Mucosa of descending colon (tissue), 3 donors: ENCODE data around the gene ZCCHC13. TPM values are rescaled to one million over a fixed set of nuclear protein-coding genes. Genes with fewer than 3 reads are reported as not detected.

Source experiments
- ATAC-seq: fragments of 200-7000 bp; cut with Tn5 transposase; one replicate; pipeline ENCODE4 v1.9.1; 2020; ENCODE audit warnings: mild to moderate bottlenecking, moderate library complexity
- DNase-seq, 3 donors: peaks; one replicate each; pipeline ENCODE4 v3.0.0-alpha.2; 2020
- H3K36me3 ChIP-seq: fragments of 200-600 bp; one replicate; pipeline ENCODE4 v1.8.0; 2021; ENCODE audit warnings: low read depth, mild to moderate bottlenecking
- H3K4me1 ChIP-seq: fragments of 200-600 bp; one replicate; pipeline ENCODE4 v1.8.0; 2021; ENCODE audit warnings: low read depth, mild to moderate bottlenecking
- H3K4me3 ChIP-seq: fragments of 200-600 bp; one replicate; pipeline ENCODE4 v1.8.0; 2021; ENCODE audit warnings: mild to moderate bottlenecking
- H3K9me3 ChIP-seq: fragments of 200-600 bp; one replicate; pipeline ENCODE4 v1.8.0; 2021; ENCODE audit warnings: mild to moderate bottlenecking
- intact Hi-C, 2 donors: fragments of 100-400 bp; cut with DNase I in 1 of 2; cut with micrococcal nuclease in 1 of 2; formaldehyde crosslinking; loops; one replicate each; pipeline versions ENCODE4 v1.11.0 to v1.11.1; 2022; cut with DNase I, micrococcal nuclease
- total RNA-seq, 3 donors: library from RNA; stranded (reverse); fragmentation: NEBNext Ultra II Directional in 2 of 3; extraction: Animal tissue kit (Norgen Biotek cat#: 25700) in 2 of 3; gene quantifications; one replicate each; pipeline versions ENCODE4 v1.2.1 to v1.2.4, GENCODE V29; 2021 to 2023
- TF ChIP-seq, protein P1 (sequence below): fragments of 200-600 bp; IDR thresholded peaks from one replicate; pipeline ENCODE4 v1.8.0; 2022; ENCODE audit warnings: antibody characterized with exemption, mild to moderate bottlenecking
- donor health status: DM: no; HTN: no; CAD: no; lungs with moderate emphysema.
- donor health status: DM: no; HTN: no; CAD: no.
- donor health status: DM: no; HTN: yes; CAD: no.

The ZCCHC13 gene
- total RNA-seq, 3 donors from 2014 or later: not detected

DNA sequence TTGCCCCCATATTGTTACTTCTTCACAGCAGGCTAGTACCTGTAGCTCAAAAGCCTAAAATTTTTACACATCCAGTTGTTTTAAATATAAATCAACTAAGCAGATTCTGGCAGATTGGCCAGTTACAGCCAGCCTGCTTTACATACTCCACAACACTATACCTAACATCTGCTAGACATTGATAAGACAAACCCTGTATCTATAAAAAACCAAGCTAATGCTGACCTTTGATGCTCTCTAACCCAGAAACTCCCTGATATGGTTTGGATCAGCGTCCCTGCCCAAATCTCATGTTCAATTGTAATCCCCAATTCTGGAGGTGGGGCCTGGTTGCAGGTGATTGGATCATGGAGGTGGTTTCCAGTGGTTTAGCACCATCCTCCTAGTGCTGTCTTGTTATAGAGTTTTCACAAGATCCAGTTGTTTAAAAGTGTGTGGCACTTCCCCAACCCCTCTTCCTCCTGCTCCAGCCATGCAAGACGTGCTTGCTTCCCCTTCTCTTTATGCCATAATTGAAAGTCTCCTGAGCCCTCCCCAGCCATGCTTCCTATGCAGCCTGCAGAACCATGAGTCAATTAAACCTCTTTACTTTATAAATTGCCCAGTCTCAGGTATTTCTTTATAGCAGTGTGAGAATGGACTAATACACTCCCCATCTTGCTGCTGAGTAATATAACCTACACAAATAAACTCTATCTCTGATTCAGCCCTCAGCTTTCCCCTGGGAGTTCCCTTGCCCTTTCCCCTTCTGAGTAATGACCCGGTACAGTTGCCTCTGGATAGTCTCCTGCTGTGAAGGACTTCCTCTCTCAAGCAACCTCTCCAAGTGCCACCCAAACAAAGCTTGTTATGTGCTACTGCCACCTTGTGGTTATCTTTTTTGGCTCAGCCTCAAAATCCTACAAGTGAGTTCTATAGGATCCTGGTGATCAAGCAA, 39.6 kb downstream of the ZCCHC13 start:
- TF ChIP-seq, protein P1, sequence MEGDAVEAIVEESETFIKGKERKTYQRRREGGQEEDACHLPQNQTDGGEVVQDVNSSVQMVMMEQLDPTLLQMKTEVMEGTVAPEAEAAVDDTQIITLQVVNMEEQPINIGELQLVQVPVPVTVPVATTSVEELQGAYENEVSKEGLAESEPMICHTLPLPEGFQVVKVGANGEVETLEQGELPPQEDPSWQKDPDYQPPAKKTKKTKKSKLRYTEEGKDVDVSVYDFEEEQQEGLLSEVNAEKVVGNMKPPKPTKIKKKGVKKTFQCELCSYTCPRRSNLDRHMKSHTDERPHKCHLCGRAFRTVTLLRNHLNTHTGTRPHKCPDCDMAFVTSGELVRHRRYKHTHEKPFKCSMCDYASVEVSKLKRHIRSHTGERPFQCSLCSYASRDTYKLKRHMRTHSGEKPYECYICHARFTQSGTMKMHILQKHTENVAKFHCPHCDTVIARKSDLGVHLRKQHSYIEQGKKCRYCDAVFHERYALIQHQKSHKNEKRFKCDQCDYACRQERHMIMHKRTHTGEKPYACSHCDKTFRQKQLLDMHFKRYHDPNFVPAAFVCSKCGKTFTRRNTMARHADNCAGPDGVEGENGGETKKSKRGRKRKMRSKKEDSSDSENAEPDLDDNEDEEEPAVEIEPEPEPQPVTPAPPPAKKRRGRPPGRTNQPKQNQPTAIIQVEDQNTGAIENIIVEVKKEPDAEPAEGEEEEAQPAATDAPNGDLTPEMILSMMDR: peak; percentile 17
- Histone ChIP-seq H3K36me3 (no peaks in the 10 kb centered on the region), H3K4me1 (no peaks in the 10 kb centered on the region), H3K9me3 (no peaks in the 10 kb centered on the region), H3K4me3 (no peak overlapping the region)
- peak in 1 of 3 donors; percentile 83 for DNase-seq
- intact Hi-C loops: loop anchor here in 1 of 2 donors (10.0 kb wide), 1 partner anchor 489 kb away; the partner anchor contains the start of gene XIST
- peak; percentile 99 for ATAC-seq

DNA sequence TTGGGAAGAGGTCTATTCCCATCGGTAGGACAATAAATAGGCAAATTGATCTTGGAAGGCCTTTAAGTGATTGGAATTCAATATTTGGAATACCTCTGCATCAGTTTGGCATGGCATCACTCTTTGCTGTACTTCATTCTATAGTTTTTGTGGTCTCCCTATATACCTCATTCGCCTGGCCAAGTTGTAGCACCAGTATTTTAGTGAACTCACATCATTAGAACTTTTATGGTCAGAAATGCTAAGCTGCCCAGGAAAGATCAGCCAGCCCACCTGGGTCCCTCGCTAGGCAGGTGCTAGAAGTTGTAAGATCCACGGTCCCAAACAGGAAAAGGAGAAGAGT, 40.3 kb downstream of the ZCCHC13 start:
- ATAC-seq: no peak
- Histone ChIP-seq H3K36me3 (no peaks in the 10 kb centered on the region), H3K4me1 (no peaks in the 10 kb centered on the region), H3K9me3 (no peaks in the 10 kb centered on the region), H3K4me3 (no peak overlapping the region)
- TF ChIP-seq, protein P1: no peak
- DNase-seq: no peak
- intact Hi-C loops: loop anchor here in 1 of 2 donors (10.0 kb wide), 1 partner anchor 489 kb away; the partner anchor contains the start of gene XIST

DNA sequence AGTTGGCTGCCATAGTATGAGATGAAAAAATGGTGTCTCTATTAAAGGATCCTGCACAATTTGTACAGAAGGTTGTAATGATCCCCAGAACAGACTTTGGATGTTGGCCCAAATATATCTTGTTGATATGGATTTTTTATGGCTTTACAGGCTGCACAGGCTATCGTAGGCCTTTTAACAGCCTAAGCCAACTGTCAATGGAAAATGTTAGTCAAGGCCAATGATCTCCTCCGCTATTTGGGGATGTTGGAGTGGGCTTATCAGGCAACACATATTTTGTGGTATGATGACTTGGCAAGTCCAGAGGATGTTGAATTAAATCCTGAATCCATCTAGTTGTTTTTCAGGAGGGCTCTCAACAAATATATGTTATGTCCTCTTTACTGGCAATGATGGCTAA, 42.1 kb downstream of the ZCCHC13 start:
- no peak for DNase-seq
- intact Hi-C loops: loop anchor here in 1 of 2 donors (10.0 kb wide), 1 partner anchor 491 kb away; the partner anchor contains the start of gene XIST
- Histone ChIP-seq H3K36me3 (no peaks in the 10 kb centered on the region), H3K4me1 (no peaks in the 10 kb centered on the region), H3K4me3 (no peak overlapping the region), H3K9me3 (no peaks in the 10 kb centered on the region)
- no peak for ATAC-seq
- TF ChIP-seq, protein P1: no peak

DNA sequence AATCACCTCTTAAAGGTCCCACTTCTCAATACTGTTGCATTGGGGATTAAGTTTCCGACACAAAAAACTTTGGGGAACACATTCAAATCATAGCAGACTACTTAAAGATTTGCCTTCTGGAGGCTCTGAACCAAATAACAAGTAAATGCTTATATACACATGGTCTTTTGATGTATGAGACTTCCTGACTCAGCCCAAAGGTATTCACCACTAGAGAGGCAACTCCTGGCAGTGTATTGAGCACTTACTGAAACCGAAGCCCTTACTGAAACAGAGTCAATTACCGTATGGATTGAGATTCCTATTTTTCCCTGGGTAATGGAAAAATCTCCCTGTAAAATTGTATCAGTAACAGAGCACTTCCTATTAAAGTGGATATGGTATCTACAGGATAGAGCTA, 45.4 kb downstream of the ZCCHC13 start:
- DNase-seq (no peak), ATAC-seq (no peak)
- Histone ChIP-seq H3K36me3 (no peaks in the 10 kb centered on the region), H3K4me1 (no peaks in the 10 kb centered on the region), H3K9me3 (no peaks in the 10 kb centered on the region), H3K4me3 (no peak overlapping the region)
- TF ChIP-seq, protein P1: no peak
- intact Hi-C loops: loop anchor here in 1 of 2 donors (10.0 kb wide), 1 partner anchor 495 kb away; the partner anchor contains the start of gene XIST

DNA sequence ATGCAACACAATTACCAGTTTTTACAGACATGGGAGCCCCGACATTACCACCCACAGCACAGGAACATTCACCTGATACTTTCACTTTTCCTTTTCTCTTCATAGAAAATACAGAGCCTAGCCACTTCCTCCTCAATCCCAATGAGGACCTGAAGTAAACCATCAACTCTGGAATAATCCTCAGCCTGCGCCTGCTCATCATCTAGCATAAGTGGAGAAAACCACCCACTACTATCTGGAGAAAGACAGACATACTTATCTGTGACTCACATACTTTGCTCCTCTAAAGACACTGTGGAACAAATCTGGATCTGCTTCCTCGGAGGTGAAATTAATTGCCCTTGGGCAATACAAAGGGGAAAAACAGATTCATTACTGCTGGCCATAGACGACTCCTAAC, 47.8 kb downstream of the ZCCHC13 start:
- intact Hi-C loops: no loop called here
- no peaks in the 10 kb centered on the region for H3K4me1 ChIP-seq
- peak; percentile 25 for ATAC-seq
- H3K9me3 ChIP-seq: no peaks in the 10 kb centered on the region
- TF ChIP-seq, protein P1: no peak
- no peaks in the 10 kb centered on the region for H3K36me3 ChIP-seq
- DNase-seq: no peak
- no peak overlapping the region for H3K4me3 ChIP-seq
